ENCODE data around the gene EP400. TPM values are rescaled to one million over a fixed set of nuclear protein-coding genes. Genes with fewer than 3 reads are reported as not detected.

Gene EP400
- total and polyA plus RNA-seq, 2 of the 13 experiments (the other 11 are each of a cell fraction or from before 2014, with no cell fraction given) = 4.9 to 5.0 TPM

- TF ChIP-seq, protein P1, sequence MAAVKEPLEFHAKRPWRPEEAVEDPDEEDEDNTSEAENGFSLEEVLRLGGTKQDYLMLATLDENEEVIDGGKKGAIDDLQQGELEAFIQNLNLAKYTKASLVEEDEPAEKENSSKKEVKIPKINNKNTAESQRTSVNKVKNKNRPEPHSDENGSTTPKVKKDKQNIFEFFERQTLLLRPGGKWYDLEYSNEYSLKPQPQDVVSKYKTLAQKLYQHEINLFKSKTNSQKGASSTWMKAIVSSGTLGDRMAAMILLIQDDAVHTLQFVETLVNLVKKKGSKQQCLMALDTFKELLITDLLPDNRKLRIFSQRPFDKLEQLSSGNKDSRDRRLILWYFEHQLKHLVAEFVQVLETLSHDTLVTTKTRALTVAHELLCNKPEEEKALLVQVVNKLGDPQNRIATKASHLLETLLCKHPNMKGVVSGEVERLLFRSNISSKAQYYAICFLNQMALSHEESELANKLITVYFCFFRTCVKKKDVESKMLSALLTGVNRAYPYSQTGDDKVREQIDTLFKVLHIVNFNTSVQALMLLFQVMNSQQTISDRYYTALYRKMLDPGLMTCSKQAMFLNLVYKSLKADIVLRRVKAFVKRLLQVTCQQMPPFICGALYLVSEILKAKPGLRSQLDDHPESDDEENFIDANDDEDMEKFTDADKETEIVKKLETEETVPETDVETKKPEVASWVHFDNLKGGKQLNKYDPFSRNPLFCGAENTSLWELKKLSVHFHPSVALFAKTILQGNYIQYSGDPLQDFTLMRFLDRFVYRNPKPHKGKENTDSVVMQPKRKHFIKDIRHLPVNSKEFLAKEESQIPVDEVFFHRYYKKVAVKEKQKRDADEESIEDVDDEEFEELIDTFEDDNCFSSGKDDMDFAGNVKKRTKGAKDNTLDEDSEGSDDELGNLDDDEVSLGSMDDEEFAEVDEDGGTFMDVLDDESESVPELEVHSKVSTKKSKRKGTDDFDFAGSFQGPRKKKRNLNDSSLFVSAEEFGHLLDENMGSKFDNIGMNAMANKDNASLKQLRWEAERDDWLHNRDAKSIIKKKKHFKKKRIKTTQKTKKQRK (IDR thresholded peaks at IDR 0.05; ENCODE audit: low read length) = no peak
- TF ChIP-seq ZSCAN21 (CRISPR knock-in tag; IDR thresholded peaks at IDR 0.05; ENCODE audit: borderline replicate concordance) (0 out of 2 replicates have a peak, but pooled peaks have one; percentile 30), SALL1 (CRISPR knock-in tag; IDR thresholded peaks at IDR 0.05) (peak; percentile 54), AKAP8 (CRISPR knock-in tag; IDR thresholded peaks at IDR 0.05) (0 out of 2 replicates have a peak, but pooled peaks have one; percentile 24), TBP (CRISPR knock-in tag; IDR thresholded peaks at IDR 0.05) (no peak), ZFY (CRISPR knock-in tag; IDR thresholded peaks at IDR 0.05) (peak; percentile 65), ZFAT (CRISPR knock-in tag; conservative IDR thresholded peaks at IDR 0.05) (0 out of 2 replicates have a peak, but pooled peaks have one; percentile 6), TOPORS (CRISPR knock-in tag; IDR thresholded peaks at IDR 0.05) (no peak), ZNF570 (CRISPR knock-in tag; IDR thresholded peaks at IDR 0.05; ENCODE audit: borderline replicate concordance) (no peak), KAT2B (IDR thresholded peaks at IDR 0.05; ENCODE audit: borderline replicate concordance, low read depth, low read length) (no peak), ZNF235 (CRISPR knock-in tag; IDR thresholded peaks at IDR 0.05; ENCODE audit: borderline replicate concordance) (no peak), ATF7-NPFF (CRISPR knock-in tag; IDR thresholded peaks at IDR 0.05; ENCODE audit: low read depth) (peak; percentile 55; the same call in 1 of the 2 replicates), KAT7 (CRISPR knock-in tag; IDR thresholded peaks at IDR 0.05; ENCODE audit: borderline replicate concordance) (peak; percentile 53; the same call in 1 of the 2 replicates), ELF3 (CRISPR knock-in tag; IDR thresholded peaks at IDR 0.05) (no peak), MXD1 (CRISPR knock-in tag; IDR thresholded peaks at IDR 0.05) (no peak), NFE2L1 (CRISPR knock-in tag; IDR thresholded peaks at IDR 0.05; ENCODE audit: borderline replicate concordance) (no peak), ZNF432 (CRISPR knock-in tag; IDR thresholded peaks at IDR 0.05; ENCODE audit: borderline replicate concordance) (no peak)
- TF ChIP-seq, protein P2, sequence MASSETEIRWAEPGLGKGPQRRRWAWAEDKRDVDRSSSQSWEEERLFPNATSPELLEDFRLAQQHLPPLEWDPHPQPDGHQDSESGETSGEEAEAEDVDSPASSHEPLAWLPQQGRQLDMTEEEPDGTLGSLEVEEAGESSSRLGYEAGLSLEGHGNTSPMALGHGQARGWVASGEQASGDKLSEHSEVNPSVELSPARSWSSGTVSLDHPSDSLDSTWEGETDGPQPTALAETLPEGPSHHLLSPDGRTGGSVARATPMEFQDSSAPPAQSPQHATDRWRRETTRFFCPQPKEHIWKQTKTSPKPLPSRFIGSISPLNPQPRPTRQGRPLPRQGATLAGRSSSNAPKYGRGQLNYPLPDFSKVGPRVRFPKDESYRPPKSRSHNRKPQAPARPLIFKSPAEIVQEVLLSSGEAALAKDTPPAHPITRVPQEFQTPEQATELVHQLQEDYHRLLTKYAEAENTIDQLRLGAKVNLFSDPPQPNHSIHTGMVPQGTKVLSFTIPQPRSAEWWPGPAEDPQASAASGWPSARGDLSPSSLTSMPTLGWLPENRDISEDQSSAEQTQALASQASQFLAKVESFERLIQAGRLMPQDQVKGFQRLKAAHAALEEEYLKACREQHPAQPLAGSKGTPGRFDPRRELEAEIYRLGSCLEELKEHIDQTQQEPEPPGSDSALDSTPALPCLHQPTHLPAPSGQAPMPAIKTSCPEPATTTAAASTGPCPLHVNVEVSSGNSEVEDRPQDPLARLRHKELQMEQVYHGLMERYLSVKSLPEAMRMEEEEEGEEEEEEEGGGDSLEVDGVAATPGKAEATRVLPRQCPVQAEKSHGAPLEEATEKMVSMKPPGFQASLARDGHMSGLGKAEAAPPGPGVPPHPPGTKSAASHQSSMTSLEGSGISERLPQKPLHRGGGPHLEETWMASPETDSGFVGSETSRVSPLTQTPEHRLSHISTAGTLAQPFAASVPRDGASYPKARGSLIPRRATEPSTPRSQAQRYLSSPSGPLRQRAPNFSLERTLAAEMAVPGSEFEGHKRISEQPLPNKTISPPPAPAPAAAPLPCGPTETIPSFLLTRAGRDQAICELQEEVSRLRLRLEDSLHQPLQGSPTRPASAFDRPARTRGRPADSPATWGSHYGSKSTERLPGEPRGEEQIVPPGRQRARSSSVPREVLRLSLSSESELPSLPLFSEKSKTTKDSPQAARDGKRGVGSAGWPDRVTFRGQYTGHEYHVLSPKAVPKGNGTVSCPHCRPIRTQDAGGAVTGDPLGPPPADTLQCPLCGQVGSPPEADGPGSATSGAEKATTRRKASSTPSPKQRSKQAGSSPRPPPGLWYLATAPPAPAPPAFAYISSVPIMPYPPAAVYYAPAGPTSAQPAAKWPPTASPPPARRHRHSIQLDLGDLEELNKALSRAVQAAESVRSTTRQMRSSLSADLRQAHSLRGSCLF (CRISPR knock-in tag; IDR thresholded peaks at IDR 0.05; ENCODE audit: borderline replicate concordance) = no peak
These were observed 19.9 kb upstream of the EP400 start (continued) for GRCh38 chr12:131929581-131930456.
